NT2/D1 (cell line): ENCODE data around the gene PRR14L.

Source experiments
- DNase-seq: peaks from one replicate; pipeline ENCODE4 v3.0.0-alpha.2; 2011; ENCODE audit warnings: low read depth, low spot score
- H3K27me3 ChIP-seq: 2 replicates; pipeline ENCODE4 v1.6.0; 2011; ENCODE audit warnings: mild to moderate bottlenecking; ENCODE audit not compliant: insufficient read length, insufficient read depth
- H3K36me3 ChIP-seq: 2 replicates; pipeline ENCODE4 v1.6.1; 2011; ENCODE audit warnings: mild to moderate bottlenecking, low read length, mixed read lengths; ENCODE audit not compliant: insufficient read depth, insufficient read length
- H3K4me1 ChIP-seq: 2 replicates; pipeline ENCODE4 v1.5.1; 2011; ENCODE audit not compliant: insufficient read depth, insufficient read length
- H3K4me3 ChIP-seq: 2 replicates; pipeline ENCODE4 v1.5.1; 2011; ENCODE audit warnings: low read depth; ENCODE audit not compliant: insufficient read length
- H3K9ac ChIP-seq: 2 replicates; pipeline ENCODE4 v1.6.0; 2011; ENCODE audit warnings: low read depth; ENCODE audit not compliant: insufficient read length
- H3K9me3 ChIP-seq: 2 replicates; pipeline ENCODE4 v1.5.1; 2011; ENCODE audit warnings: mild to moderate bottlenecking, low read length; ENCODE audit not compliant: insufficient read depth
- SUZ12 ChIP-seq: IDR thresholded peaks from 2 replicates; pipeline ENCODE4 v1.6.1; 2011; ENCODE audit not compliant: insufficient read length, insufficient read depth; ENCODE audit errors: extremely low read depth
- YY1 ChIP-seq: IDR thresholded peaks from 2 replicates; pipeline ENCODE4 v1.6.1; 2011; ENCODE audit not compliant: insufficient read length, insufficient read depth
- ZNF274 ChIP-seq: IDR thresholded peaks from 2 replicates; pipeline ENCODE4 v1.6.1; 2011; ENCODE audit warnings: mild to moderate bottlenecking, low read depth, low read length

PRR14L gene

GRCh38 chr22:31637447-31637890 is 112.5 kb downstream of the PRR14L start:
- Histone ChIP-seq H3K4me1 (no peaks in the 10 kb centered on the region), H3K9ac (no peak overlapping the region), H3K36me3 (peaks cover 8% of the 10 kb centered on the region), H3K27me3 (no peaks in the 10 kb centered on the region), H3K4me3 (no peak overlapping the region), H3K9me3 (no peaks in the 10 kb centered on the region)
- no peak for DNase-seq
- TF ChIP-seq YY1 (no peak), ZNF274 (no peak), SUZ12 (no peak)

DNA sequence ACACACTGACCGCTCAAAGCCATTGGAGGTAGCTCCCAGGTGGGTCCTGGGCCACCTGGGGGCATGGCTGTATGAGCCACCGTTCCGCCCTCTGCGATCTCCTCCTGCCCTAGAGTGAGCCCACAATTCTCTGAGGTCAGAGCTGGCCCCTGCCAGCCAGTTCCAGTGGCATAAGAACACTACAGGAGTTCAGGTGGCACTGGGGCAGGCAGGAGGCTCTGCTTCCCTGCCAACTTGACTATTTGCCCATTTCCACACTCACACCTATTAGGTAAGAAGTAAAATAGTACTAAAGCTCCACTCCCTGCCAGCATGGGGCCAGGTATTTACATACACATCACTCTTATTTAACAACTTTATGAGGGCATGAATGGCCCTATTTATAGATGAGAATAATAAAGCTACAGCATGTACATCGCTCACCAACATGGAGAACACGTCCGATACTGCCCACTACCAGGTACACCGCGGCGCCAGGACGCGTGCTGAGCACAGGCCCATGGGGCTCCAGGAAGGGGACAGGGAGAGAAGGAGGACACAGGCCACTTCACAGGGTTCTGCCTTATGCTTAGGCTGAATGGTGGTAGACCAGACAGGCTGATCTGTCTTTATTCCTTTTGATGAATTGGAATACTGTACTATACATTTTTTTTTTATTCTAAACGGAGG is 114.2 kb downstream of the PRR14L start:
- no peak for DNase-seq
- Histone ChIP-seq H3K4me1 (peaks cover 5% of the 10 kb centered on the region), H3K36me3 (peaks cover 19% of the 10 kb centered on the region), H3K9ac (no peak overlapping the region), H3K9me3 (no peaks in the 10 kb centered on the region), H3K4me3 (no peak overlapping the region), H3K27me3 (no peaks in the 10 kb centered on the region)
- TF ChIP-seq YY1 = no peak
- TF ChIP-seq SUZ12 = no peak
- no peak for TF ChIP-seq ZNF274

GRCh38 chr22:31631436-31631835 is 118.5 kb downstream of the PRR14L start:
- Histone ChIP-seq H3K4me3 (no peak overlapping the region), H3K27me3 (no peaks in the 10 kb centered on the region), H3K36me3 (peaks cover 45% of the 10 kb centered on the region), H3K9ac (peak overlapping the region; percentile 50), H3K4me1 (peaks cover 15% of the 10 kb centered on the region), H3K9me3 (no peaks in the 10 kb centered on the region)
- no peak for DNase-seq
- TF ChIP-seq SUZ12 = no peak
- TF ChIP-seq YY1 = no peak
- TF ChIP-seq ZNF274 = no peak
